Naive thymus-derived CD8-positive, alpha-beta T cell (primary cell): Measurements from ENCODE around the gene RHOF. TPM values are rescaled to one million over a fixed set of nuclear protein-coding genes. Genes with fewer than 3 reads are reported as not detected.
A peak's percentile ranks its signal among the peaks of the same experiment; 100 is the strongest.
"Not testable (repeated sequence)": the region's sequence is repeated elsewhere in the genome, so short reads cannot be mapped to it uniquely, and the experiment has no call there.

Source experiments
- ATAC-seq, 2 donors: fragments of 150-1000 bp; cut with Tn5 transposase in 1 of 2; sonication (Bioruptor Pico), chemical (Tn5 transposase) in 1 of 2; 1 replicate in 1 of 2; 2 replicates in 1 of 2; pipeline ENCODE4 v1.10.0; 2021; ENCODE audit warnings: mild to moderate bottlenecking in 2 of 2, moderate library complexity in 2 of 2
- POLR2A ChIA-PET: fragments of 350-600 bp; sonication (Branson Sonifier 250); formaldehyde crosslinking; loops from one replicate; lab custom pipeline; 2021; ENCODE audit warnings: antibody characterized with exemption; lab: Charles Lee
- DNase-seq, 10 donors: peaks; one replicate each; pipeline versions ENCODE4 v3.0.0 to v3.0.0-alpha.2; 2020 to 2022
- H3K27ac Mint-ChIP-seq, 10 donors: one replicate each; pipeline ENCODE4 v1.8.0; 2020 to 2022; ENCODE audit warnings: mild to moderate bottlenecking in 10 of 10, mixed read lengths in 10 of 10, moderate library complexity in 4 of 10, inconsistent platforms in 1 of 10
- H3K27me3 Mint-ChIP-seq, 5 donors: one replicate each; pipeline ENCODE4 v1.8.0; 2021 to 2022; ENCODE audit warnings: mixed read lengths in 5 of 5
- H3K36me3 Mint-ChIP-seq, 3 donors: one replicate each; pipeline ENCODE4 v1.8.0; 2020 to 2022; ENCODE audit warnings: mixed read lengths in 3 of 3, mild to moderate bottlenecking in 2 of 3, inconsistent platforms in 1 of 3
- H3K4me1 Mint-ChIP-seq, 4 donors: one replicate each; pipeline ENCODE4 v1.8.0; 2021 to 2022; ENCODE audit warnings: mixed read lengths in 4 of 4
- H3K4me3 Mint-ChIP-seq, 10 donors: one replicate each; pipeline ENCODE4 v1.8.0; 2020 to 2022; ENCODE audit warnings: mild to moderate bottlenecking in 10 of 10, mixed read lengths in 10 of 10, moderate library complexity in 6 of 10, inconsistent platforms in 1 of 10
- H3K9me3 Mint-ChIP-seq, 9 donors: one replicate each; pipeline ENCODE4 v1.8.0; 2020 to 2022; ENCODE audit warnings: mixed read lengths in 9 of 9, mild to moderate bottlenecking in 3 of 9, inconsistent platforms in 1 of 9, moderate library complexity in 1 of 9
- polyA plus RNA-seq, 3 donors: library from polyadenylated mRNA; unstranded; fragments of 300-500 nt; fragmentation: Illumina TruSeq; gene quantifications; one replicate each; pipeline ENCODE4 v1.2.3, GENCODE V29; 2021
- total RNA-seq, 8 experiments: library from RNA in 2 of 8; stranded (reverse) in 2 of 8; gene quantifications; one replicate each; pipeline ENCODE4 v1.2.3 and lab custom pipeline; 2021 to 2026

RHOF gene
- total and polyA plus RNA-seq, 5 experiments from 2014 or later: 79.9 to 178 (median 101) TPM

- Mint-ChIP-seq H3K4me1 (peaks cover 42 to 72% (median 65%) of the 10 kb centered on the region in 4 donors), H3K36me3 (peaks cover 0 to 43% (median 6%) of the 10 kb centered on the region in 3 donors), H3K27ac (peak overlapping the region; percentile 87 to 99 (median 97)), H3K4me3 (peak overlapping the region; percentile 75 to 96 (median 86)), H3K27me3 (no peaks in the 10 kb centered on the region), H3K9me3 (no peaks in the 10 kb centered on the region)
- ATAC-seq: peak; percentile 11 to 15
- DNase-seq: peak; percentile 73 to 94 (median 82)
- POLR2A ChIA-PET: interaction anchor here (0.8 to 37.3 kb wide), 17 partner anchors 6 to 228 kb away, joined by 3 to 2517 read pairs (median 7); partner anchors contain the start of genes PSMD9, RHOF, SETD1B and TMEM120B
These were observed 1.8 kb upstream of the RHOF start for GRCh38 chr12:121795034-121795968.

DNA sequence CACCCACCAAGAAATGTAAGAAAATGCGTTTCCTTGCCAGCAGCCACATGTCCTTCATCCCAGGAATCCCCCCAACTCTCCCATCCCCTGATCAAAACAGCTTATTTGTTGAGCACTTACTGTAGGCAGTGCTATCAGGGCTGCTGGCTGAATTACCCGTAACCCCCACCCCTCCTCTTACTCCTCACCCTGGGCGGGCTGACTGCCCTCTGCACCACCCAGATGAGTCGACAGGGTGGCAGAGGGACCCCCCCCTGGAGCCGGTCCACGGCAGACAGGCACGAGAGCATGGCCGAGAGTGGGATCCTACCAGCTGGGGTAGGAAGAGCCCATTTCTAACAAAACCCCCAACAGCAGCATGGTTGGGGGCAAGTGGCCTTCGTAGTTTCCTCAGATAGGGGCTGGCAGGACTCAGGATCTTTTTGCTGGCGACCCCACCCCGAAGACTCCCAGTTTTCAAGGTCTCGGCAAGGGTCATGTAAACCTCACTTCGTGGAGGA is 1.1 kb upstream of the RHOF start:
- peaks cover 46 to 79% (median 72%) of the 10 kb centered on the region in 4 donors for H3K4me1 Mint-ChIP-seq
- ATAC-seq: peak; percentile 17 to 25

DNA sequence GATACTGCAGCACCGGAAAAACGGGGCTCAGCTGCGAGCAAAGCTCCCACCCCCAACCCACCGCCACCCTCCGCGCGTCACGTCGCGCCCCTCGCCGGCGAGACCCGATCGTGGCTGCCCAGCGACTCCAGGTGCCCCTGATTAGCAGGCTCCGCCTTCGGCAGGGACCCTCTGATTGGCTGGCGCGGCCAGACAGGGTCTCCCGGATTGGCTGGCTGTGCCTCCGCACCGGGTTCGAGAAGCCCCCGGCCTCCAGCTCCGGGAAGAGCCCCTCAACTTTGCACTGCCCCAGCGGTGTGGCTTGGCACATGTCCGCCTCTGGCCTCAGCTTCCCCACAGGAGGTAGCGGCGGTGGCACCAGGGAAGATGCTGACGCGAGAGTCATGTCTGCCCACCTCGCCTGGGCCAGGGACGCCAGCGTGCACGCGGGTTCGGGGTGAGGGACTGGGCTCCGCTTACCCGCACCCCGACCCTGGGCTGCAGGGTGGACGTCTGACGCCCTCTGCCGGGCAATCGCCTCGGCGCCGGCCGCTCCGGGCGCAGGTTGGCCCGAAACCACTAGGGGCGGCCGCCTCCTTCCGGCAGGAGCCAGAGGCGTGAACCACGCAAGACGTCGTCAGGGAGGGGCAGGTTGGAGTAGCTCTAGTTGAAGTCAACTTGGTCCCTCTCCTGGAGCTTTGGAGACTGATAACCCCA is 498 bp upstream of the RHOF start:
- Mint-ChIP-seq H3K27ac (peak overlapping the region; percentile 87 to 99 (median 97)), H3K4me3 (peak overlapping the region; percentile 75 to 96 (median 86)), H3K4me1 (peaks cover 46 to 80% (median 73%) of the 10 kb centered on the region in 4 donors), H3K36me3 (peaks cover 0 to 40% (median 6%) of the 10 kb centered on the region in 3 donors), H3K9me3 (no peaks in the 10 kb centered on the region), H3K27me3 (no peaks in the 10 kb centered on the region)
- peak; percentile 91 to 98 (median 95) for DNase-seq
- POLR2A ChIA-PET: interaction anchor here (0.6 to 37.3 kb wide), 23 partner anchors 5 to 294 kb away, joined by 3 to 2517 read pairs (median 6); partner anchors contain the start of genes ORAI1, PSMD9, RHOF and SETD1B
- ATAC-seq: peak; percentile 49 to 59

More for the DNA sequence above, 1.1 kb upstream of the RHOF start:
- H3K27me3 Mint-ChIP-seq: no peaks in the 10 kb centered on the region
- no peaks in the 10 kb centered on the region for H3K9me3 Mint-ChIP-seq
- peak overlapping the region; percentile 87 to 99 (median 97) for H3K27ac Mint-ChIP-seq
- DNase-seq: peak in 1 of 10 donors; percentile 51
- peaks cover 0 to 45% (median 6%) of the 10 kb centered on the region in 3 donors for H3K36me3 Mint-ChIP-seq
- peak overlapping the region; percentile 75 to 96 (median 86) for H3K4me3 Mint-ChIP-seq
- POLR2A ChIA-PET: interaction anchor here (0.6 to 37.3 kb wide), 21 partner anchors 6 to 293 kb away, joined by 3 to 2517 read pairs (median 7); partner anchors contain the start of genes ORAI1, PSMD9, RHOF and SETD1B

DNA sequence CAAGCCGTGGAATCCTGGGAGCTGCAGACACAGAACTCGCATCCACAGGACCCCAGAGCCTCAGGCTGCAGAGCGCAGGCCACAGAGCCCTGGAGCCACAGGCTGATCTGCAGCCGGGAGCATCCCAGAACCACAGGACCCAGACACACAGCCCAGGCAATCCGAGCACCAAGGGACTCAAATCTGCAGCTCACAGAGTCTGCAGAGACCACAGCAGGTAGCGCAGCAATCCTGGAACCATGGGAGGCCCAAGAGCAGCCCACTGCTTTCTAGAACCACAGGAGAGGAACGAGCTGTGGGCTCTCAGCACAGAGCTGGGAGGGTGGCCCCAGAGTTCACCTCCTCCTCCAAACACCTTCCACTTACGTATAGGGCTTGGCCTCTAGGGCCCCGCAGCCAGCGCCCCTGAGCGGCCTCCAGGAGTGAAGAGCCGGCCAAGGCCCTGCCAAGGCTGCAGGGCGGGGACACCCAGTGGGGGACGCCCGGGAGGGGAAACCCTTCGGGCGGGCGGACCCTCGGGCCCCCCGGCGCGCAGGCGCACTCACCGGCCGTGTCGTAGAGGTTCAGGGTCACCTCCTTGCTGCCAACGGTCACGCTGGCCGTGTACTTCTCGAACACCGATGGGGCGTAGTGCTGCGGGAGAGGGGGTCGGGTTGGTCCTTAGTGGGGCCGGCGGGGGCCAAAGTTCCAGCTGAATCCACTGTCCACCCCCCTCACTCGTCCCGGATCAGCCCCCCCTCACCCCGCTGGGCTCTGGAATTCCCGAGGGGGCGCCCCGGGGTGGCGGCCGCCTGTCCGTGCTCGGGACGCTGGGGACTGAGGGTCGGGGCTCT is 665 bp downstream of the RHOF start:
- POLR2A ChIA-PET: interaction anchor here (0.6 to 37.3 kb wide), 20 partner anchors 4 to 1326 kb away, joined by 3 to 2517 read pairs (median 6); partner anchors contain the start of genes CFAP251, ORAI1, PSMD9 and RHOF

DNA sequence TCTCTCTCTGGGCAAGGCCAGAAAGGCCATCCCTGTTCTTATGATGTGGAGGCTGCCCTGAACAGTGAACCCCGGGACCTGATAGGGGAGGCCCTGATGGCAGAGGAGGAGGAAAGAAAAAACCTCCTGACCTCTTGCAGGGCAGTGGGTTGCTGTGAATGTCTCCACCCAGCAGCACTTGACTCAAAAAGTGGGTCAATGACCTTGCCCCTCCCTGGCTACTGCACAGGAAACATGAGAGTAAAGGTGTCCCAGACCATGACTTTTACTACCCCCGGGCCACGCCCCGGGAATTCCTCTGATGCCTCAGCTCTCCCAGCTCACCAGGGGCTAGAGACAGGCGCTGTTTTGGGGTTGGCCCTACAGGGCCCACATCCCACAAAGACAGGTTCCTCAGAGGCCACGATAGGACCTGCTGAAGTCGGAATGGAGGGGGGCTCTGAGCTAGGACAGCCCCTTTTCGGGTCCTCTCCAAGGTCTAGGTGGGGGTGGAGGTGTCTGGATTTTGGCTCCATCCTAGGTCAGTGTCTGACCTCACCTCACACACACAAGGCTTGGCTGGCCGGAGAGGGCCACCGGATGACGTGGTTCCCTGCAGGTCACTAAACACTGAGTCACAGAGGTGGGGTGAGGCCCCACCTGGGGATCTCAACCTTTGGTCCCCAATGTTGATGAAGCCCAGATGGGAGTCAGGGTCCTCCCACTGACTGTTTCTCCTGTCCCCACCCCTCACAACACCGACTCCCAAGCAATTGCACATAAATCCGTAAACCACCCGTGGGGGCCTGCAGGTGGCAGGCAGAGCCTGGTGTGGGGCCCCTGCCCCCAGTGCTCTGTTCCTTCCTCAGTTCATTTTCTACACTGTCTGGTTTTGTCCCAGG is 1.6 kb downstream of the RHOF start:
- peak overlapping the region; percentile 97 to 100 (median 99) for H3K27ac Mint-ChIP-seq
- peaks cover 0 to 29% (median 4%) of the 10 kb centered on the region in 3 donors for H3K36me3 Mint-ChIP-seq
- H3K4me3 Mint-ChIP-seq: peak overlapping the region; percentile 86 to 98 (median 94)

More for the DNA sequence above, 665 bp downstream of the RHOF start:
- Mint-ChIP-seq H3K36me3 (peaks cover 0 to 31% (median 4%) of the 10 kb centered on the region in 3 donors), H3K4me1 (peaks cover 42 to 80% (median 73%) of the 10 kb centered on the region in 4 donors), H3K27me3 (no peaks in the 10 kb centered on the region), H3K27ac (peak overlapping the region; percentile 97 to 100 (median 99)), H3K4me3 (peak overlapping the region; percentile 86 to 98 (median 94)), H3K9me3 (no peaks in the 10 kb centered on the region)
- ATAC-seq (peak; percentile 10 to 17), DNase-seq (peak; percentile 52 to 82 (median 62))

DNA sequence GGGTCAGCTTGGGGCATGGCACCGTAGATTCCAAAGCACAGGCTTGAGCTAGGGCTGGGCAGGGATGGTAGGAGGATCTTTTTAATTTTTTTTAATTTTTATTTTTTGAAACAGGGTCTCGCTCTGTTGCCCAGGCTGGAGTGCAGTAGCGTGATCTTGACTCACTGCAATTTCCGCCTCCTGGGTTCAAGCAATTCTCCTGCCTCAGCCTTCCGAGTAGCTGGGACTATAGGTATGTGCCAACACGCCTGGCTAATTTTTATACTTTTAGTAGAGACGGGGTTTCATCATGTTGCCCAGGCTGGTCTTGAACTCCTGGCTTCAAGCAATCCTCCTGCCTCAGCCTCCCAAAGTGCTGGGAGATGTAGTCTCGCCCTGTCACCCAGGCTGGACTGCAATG is 2.7 kb downstream of the RHOF start:
- not testable (repeated sequence) for ATAC-seq, DNase-seq, H3K27me3 Mint-ChIP-seq, H3K9me3 Mint-ChIP-seq
- peaks cover 0 to 31% (median 4%) of the 10 kb centered on the region in 3 donors for H3K36me3 Mint-ChIP-seq
- peaks cover 46 to 86% (median 78%) of the 10 kb centered on the region in 4 donors for H3K4me1 Mint-ChIP-seq
- POLR2A ChIA-PET: interaction anchor here (1.2 to 37.3 kb wide), 4 partner anchors 2 to 212 kb away, joined by 3 to 2517 read pairs (median 1264); partner anchors contain the start of genes RHOF and SETD1B
- peak overlapping the region; percentile 86 to 98 (median 94) for H3K4me3 Mint-ChIP-seq
- peak overlapping the region; percentile 97 to 100 (median 99) for H3K27ac Mint-ChIP-seq

More for the DNA sequence above, 1.6 kb downstream of the RHOF start:
- ATAC-seq (no peak), DNase-seq (peak in 1 of 10 donors; percentile 38)
- Mint-ChIP-seq H3K27me3 (no peaks in the 10 kb centered on the region), H3K9me3 (no peaks in the 10 kb centered on the region), H3K4me1 (peaks cover 40 to 82% (median 73%) of the 10 kb centered on the region in 4 donors)
- POLR2A ChIA-PET: interaction anchor here (0.6 to 37.3 kb wide), 12 partner anchors 3 to 212 kb away, joined by 3 to 2517 read pairs (median 4); partner anchors contain the start of genes CFAP251, RHOF, SETD1B and TMEM120B

- H3K36me3 Mint-ChIP-seq: peaks cover 0 to 32% (median 4%) of the 10 kb centered on the region in 3 donors
- DNase-seq (peak; percentile 82 to 97 (median 94)), ATAC-seq (peak; percentile 60 to 67)
- POLR2A ChIA-PET: interaction anchor here (0.6 to 37.3 kb wide), 12 partner anchors 1 to 211 kb away, joined by 3 to 2517 read pairs (median 5); partner anchors contain the start of genes PSMD9, RHOF, SETD1B and TMEM120B
- peaks cover 43 to 81% (median 75%) of the 10 kb centered on the region in 4 donors for H3K4me1 Mint-ChIP-seq
- H3K4me3 Mint-ChIP-seq: peak overlapping the region; percentile 86 to 98 (median 92)
- no peaks in the 10 kb centered on the region for H3K27me3 Mint-ChIP-seq
- no peaks in the 10 kb centered on the region for H3K9me3 Mint-ChIP-seq
- H3K27ac Mint-ChIP-seq: peak overlapping the region; percentile 97 to 100 (median 99)
These were observed 3.4 kb downstream of the RHOF start for GRCh38 chr12:121789800-121790728.

- Mint-ChIP-seq H3K4me3 (peak overlapping the region; percentile 86 to 98 (median 92)), H3K27me3 (no peaks in the 10 kb centered on the region), H3K4me1 (peaks cover 40 to 81% (median 75%) of the 10 kb centered on the region in 4 donors), H3K27ac (peak overlapping the region; percentile 97 to 100 (median 99)), H3K36me3 (peaks cover 0 to 34% (median 7%) of the 10 kb centered on the region in 3 donors), H3K9me3 (no peaks in the 10 kb centered on the region)
- ATAC-seq (peak; percentile 6 to 22), DNase-seq (peak in 9 of 10 donors; percentile 51 to 73 (median 58))
- POLR2A ChIA-PET: interaction anchor here (0.9 to 37.3 kb wide), 10 partner anchors 0 to 210 kb away, joined by 3 to 2517 read pairs (median 5); partner anchors contain the start of genes PSMD9, RHOF, SETD1B and TMEM120B
These were observed 4.2 kb downstream of the RHOF start for GRCh38 chr12:121789233-121789781.
